NCI-H2029 treated with DMSO at 0.1 percent for 48 hours (cell line): ENCODE results near the gene PLCD1.
A peak's percentile ranks its signal among the peaks of the same experiment; 100 is the strongest.
"Not testable (repeated sequence)": the region's sequence is repeated elsewhere in the genome, so short reads cannot be mapped to it uniquely, and the experiment has no call there.

ENCODE experiments used
- DNase-seq: peaks from one replicate; lab custom pipeline; 2025; lab: John Stamatoyannopoulos, UW

The PLCD1 gene

GRCh38 chr3:38000242-38000916, 29.1 kb downstream of the PLCD1 start:
- DNase-seq = no peak

GRCh38 chr3:37999836-38000235, 29.6 kb downstream of the PLCD1 start:
- DNase-seq = no peak

GRCh38 chr3:37997791-37998370, 31.6 kb downstream of the PLCD1 start:
- DNase-seq = no peak

- DNase-seq = no peak
Measured at GRCh38 chr3:37997342-37997741, 32.1 kb downstream of the PLCD1 start.

- peak; percentile 77 for DNase-seq
Measured at GRCh38 chr3:37996785-37997301, 32.6 kb downstream of the PLCD1 start.

- no peak for DNase-seq
Measured at GRCh38 chr3:37995652-37996641, 33.5 kb downstream of the PLCD1 start.

- DNase-seq = no peak
Measured at GRCh38 chr3:37994639-37994972, 34.8 kb downstream of the PLCD1 start.

- DNase-seq = no peak
Measured at GRCh38 chr3:37993820-37994638, 35.4 kb downstream of the PLCD1 start.

GRCh38 chr3:37993460-37993819, 36.0 kb downstream of the PLCD1 start:
- DNase-seq = no peak

- no peak for DNase-seq
Measured at GRCh38 chr3:37993067-37993455, 36.4 kb downstream of the PLCD1 start.

- no peak for DNase-seq
Measured at GRCh38 chr3:37992271-37993066, 37.0 kb downstream of the PLCD1 start.

- no peak for DNase-seq
Measured at GRCh38 chr3:37991823-37992222, 37.6 kb downstream of the PLCD1 start.

GRCh38 chr3:37991109-37991508, 38.3 kb downstream of the PLCD1 start:
- no peak for DNase-seq

GRCh38 chr3:37990527-37990926, 38.9 kb downstream of the PLCD1 start, which contains the start of gene VILL:
Gene VILL (plus strand): TSS chr3:37990786. CDS start chr3:37993673, 2,887 bp downstream.
- DNase-seq = no peak

- no peak for DNase-seq
Measured at GRCh38 chr3:37989821-37990480, 39.5 kb downstream of the PLCD1 start.

- no peak for DNase-seq
Measured at GRCh38 chr3:37988931-37989525, 40.4 kb downstream of the PLCD1 start.

- DNase-seq = not testable (repeated sequence)
Measured at GRCh38 chr3:37988376-37988775, 41.1 kb downstream of the PLCD1 start.

- DNase-seq = no peak
Measured at GRCh38 chr3:37987751-37988179, 41.7 kb downstream of the PLCD1 start.

GRCh38 chr3:37987315-37987697, 42.1 kb downstream of the PLCD1 start:
- DNase-seq = no peak
